Tibial artery (tissue), 4 donors: ENCODE measurements around the gene NRAP.

ENCODE experiments used
- DNase-seq, 2 donors: peaks; one replicate each; pipeline ENCODE4 v3.0.0-alpha.2; 2019
- H3K27ac ChIP-seq, 2 donors: fragments of 200-600 bp; sonication (generic) in 1 of 2; 1 replicate in 1 of 2; 2 replicates in 1 of 2; pipeline ENCODE4 v1.5.1; 2018 to 2019; ENCODE audit warnings: mild to moderate bottlenecking in 1 of 2
- H3K27me3 ChIP-seq, 2 donors: fragments of 200-600 bp; sonication (generic) in 1 of 2; one replicate each; pipeline versions ENCODE4 v1.5.1 to v1.6.0; 2016 to 2019
- H3K36me3 ChIP-seq, 3 donors: fragments of 200-600 bp; sonication (generic) in 2 of 3; one replicate each; pipeline ENCODE4 v1.5.1; 2016 to 2019; ENCODE audit warnings: mild to moderate bottlenecking in 2 of 3
- H3K4me1 ChIP-seq, 4 donors: fragments of 200-600 bp; sonication (generic) in 2 of 4; 1 replicate in 3 of 4; 2 replicates in 1 of 4; pipeline ENCODE4 v1.5.1; 2016 to 2019
- H3K4me3 ChIP-seq, 2 donors: fragments of 200-600 bp; sonication (generic) in 1 of 2; 1 replicate in 1 of 2; 2 replicates in 1 of 2; pipeline ENCODE4 v1.5.1; 2018 to 2019; ENCODE audit warnings: mild to moderate bottlenecking in 2 of 2
- H3K9me3 ChIP-seq, 3 donors: fragments of 200-600 bp; sonication (generic) in 1 of 3; one replicate each; pipeline ENCODE4 v1.5.1; 2016 to 2019
- intact Hi-C: fragments of 100-400 bp; cut with DNase I; formaldehyde crosslinking; loops from one replicate; pipeline ENCODE4 v1.15.0; 2023; ENCODE audit warnings: low total_unique reads
- TF ChIP-seq, protein P1 (sequence below), 2 experiments: fragments of 200-600 bp in 1 of 2; fragments of 450-650 bp in 1 of 2; IDR thresholded peaks; one replicate each; pipeline ENCODE4 v1.5.1; 2017 to 2019; ENCODE audit warnings: antibody characterized with exemption in 2 of 2, mild to moderate bottlenecking in 1 of 2, moderate library complexity in 1 of 2

The NRAP gene

DNA sequence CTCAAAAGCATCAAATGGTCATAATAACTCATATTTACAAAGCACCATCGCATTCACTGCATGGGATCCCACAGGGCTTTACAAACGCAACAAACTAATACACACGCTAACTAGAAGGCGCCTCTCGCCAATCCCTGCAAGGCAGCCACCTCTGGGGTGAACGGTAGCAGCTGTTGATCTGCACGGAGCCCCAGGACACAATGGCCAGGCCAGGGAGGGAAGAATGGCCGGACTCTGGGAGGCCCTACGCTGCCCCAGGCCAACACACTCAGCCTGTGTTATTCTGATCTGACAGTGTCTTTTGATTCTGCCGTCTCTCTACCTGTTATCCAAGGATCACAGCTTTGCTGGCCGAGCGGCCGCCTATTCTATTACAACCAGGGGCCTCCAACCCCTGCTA is 69.2 kb downstream of the NRAP start:
- no peak overlapping the region for H3K4me3 ChIP-seq
- H3K27me3 ChIP-seq, result peaks cover 0 to 14% of the 10 kb centered on the region in 2 donors
- no peak for DNase-seq
- intact Hi-C loops, result no loop called here
- TF ChIP-seq, protein P1, sequence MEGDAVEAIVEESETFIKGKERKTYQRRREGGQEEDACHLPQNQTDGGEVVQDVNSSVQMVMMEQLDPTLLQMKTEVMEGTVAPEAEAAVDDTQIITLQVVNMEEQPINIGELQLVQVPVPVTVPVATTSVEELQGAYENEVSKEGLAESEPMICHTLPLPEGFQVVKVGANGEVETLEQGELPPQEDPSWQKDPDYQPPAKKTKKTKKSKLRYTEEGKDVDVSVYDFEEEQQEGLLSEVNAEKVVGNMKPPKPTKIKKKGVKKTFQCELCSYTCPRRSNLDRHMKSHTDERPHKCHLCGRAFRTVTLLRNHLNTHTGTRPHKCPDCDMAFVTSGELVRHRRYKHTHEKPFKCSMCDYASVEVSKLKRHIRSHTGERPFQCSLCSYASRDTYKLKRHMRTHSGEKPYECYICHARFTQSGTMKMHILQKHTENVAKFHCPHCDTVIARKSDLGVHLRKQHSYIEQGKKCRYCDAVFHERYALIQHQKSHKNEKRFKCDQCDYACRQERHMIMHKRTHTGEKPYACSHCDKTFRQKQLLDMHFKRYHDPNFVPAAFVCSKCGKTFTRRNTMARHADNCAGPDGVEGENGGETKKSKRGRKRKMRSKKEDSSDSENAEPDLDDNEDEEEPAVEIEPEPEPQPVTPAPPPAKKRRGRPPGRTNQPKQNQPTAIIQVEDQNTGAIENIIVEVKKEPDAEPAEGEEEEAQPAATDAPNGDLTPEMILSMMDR (IDR thresholded peaks at IDR 0.05), result no peak
- H3K9me3 ChIP-seq, result no peaks in the 10 kb centered on the region
- H3K4me1 ChIP-seq, result no peaks in the 10 kb centered on the region
- H3K27ac ChIP-seq, result no peak overlapping the region
- H3K36me3 ChIP-seq, result no peaks in the 10 kb centered on the region

DNA sequence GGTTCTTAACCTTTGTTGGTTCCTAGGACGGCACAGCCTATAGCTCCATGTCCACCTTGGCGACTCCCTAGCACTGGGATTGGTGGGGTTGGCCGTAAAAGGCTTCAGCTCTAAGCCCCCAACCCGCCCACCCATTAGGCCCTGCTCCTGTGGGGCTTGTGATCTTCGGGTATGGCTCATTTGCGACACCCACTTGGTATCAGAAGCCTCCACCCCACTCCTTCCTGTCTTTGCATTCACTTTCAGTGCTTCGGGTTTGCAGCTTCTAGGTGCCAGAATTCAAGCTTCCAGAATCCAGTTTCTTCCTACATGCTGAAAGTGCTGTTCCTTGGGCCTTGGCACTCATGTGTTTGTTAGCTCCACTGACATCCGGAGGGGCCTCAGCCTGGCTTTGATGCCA is 71.5 kb downstream of the NRAP start:
- Histone ChIP-seq H3K27ac (no peak overlapping the region), H3K4me3 (no peak overlapping the region), H3K9me3 (no peaks in the 10 kb centered on the region), H3K4me1 (no peaks in the 10 kb centered on the region), H3K36me3 (no peaks in the 10 kb centered on the region), H3K27me3 (peaks cover 0 to 14% of the 10 kb centered on the region in 2 donors)
- TF ChIP-seq, protein P1 (IDR thresholded peaks at IDR 0.05), result no peak
- DNase-seq, result no peak
- intact Hi-C loops, result no loop called here

GRCh38 chr10:113590581-113590980 is 73.3 kb downstream of the NRAP start:
- peaks cover 0 to 14% of the 10 kb centered on the region in 2 donors for H3K27me3 ChIP-seq
- no peak overlapping the region for H3K27ac ChIP-seq
- intact Hi-C loops, result no loop called here
- no peaks in the 10 kb centered on the region for H3K36me3 ChIP-seq
- H3K4me3 ChIP-seq, result no peak overlapping the region
- no peaks in the 10 kb centered on the region for H3K9me3 ChIP-seq
- H3K4me1 ChIP-seq, result no peaks in the 10 kb centered on the region
- TF ChIP-seq, protein P1 (IDR thresholded peaks at IDR 0.05), result no peak
- DNase-seq, result no peak

DNA sequence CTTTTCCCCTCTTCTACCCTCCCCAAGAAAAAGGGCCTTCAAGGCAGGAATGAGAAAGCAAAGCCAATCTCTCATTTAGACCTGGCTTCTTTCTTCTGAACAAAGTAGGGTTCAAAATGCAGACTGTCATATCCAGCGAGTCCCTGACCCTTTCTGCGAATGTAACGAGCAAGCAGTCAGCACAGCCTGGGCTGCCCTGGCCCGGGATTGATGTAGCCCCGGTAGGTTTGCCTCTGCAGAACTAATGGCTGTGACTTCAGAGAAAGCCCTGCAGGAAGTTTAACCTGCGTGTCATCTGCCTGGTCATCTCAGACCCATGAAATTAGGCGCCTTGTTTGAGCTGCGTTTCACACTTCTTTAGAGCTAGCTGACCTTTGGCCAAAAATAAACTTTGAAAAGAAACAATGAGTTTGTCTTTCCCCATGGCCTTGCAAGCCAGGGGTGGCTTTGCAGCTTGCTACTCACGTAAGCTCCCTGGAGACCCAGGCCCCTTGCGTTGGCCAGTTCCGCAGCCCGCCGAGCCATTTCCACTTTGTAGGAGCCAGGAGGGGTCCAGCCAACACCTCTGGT is 74.6 kb downstream of the NRAP start:
- no peak overlapping the region for H3K4me3 ChIP-seq
- H3K36me3 ChIP-seq, result no peaks in the 10 kb centered on the region
- intact Hi-C loops, result no loop called here
- peaks cover 0 to 6% of the 10 kb centered on the region in 2 donors for H3K27me3 ChIP-seq
- TF ChIP-seq, protein P1 (IDR thresholded peaks at IDR 0.05), result no peak
- no peak overlapping the region for H3K27ac ChIP-seq
- H3K9me3 ChIP-seq, result no peaks in the 10 kb centered on the region
- H3K4me1 ChIP-seq, result no peaks in the 10 kb centered on the region
- DNase-seq, result no peak

GRCh38 chr10:113585949-113586348 is 77.9 kb downstream of the NRAP start:
- Histone ChIP-seq H3K36me3 (no peaks in the 10 kb centered on the region), H3K27ac (no peak overlapping the region), H3K4me1 (no peaks in the 10 kb centered on the region), H3K27me3 (no peaks in the 10 kb centered on the region), H3K9me3 (no peaks in the 10 kb centered on the region), H3K4me3 (no peak overlapping the region)
- intact Hi-C loops, result no loop called here
- no peak for DNase-seq
- TF ChIP-seq, protein P1 (IDR thresholded peaks at IDR 0.05), result no peak

- intact Hi-C loops, result no loop called here
- H3K4me3 ChIP-seq, result no peak overlapping the region
- no peaks in the 10 kb centered on the region for H3K9me3 ChIP-seq
- no peak overlapping the region for H3K27ac ChIP-seq
- H3K4me1 ChIP-seq, result no peaks in the 10 kb centered on the region
- H3K27me3 ChIP-seq, result no peaks in the 10 kb centered on the region
- no peak for DNase-seq
- TF ChIP-seq, protein P1 (IDR thresholded peaks at IDR 0.05), result no peak
- H3K36me3 ChIP-seq, result no peaks in the 10 kb centered on the region
These were observed 80.3 kb downstream of the NRAP start for GRCh38 chr10:113583571-113583970.
